H1 (cell line): Measurements from ENCODE around the gene VPS18. TPM values are rescaled to one million over a fixed set of nuclear protein-coding genes. Genes with fewer than 3 reads are reported as not detected.

Experiments used
- CEBPB ChIP-seq: IDR thresholded peaks from 2 replicates; pipeline ENCODE4 v1.6.1; 2012; ENCODE audit warnings: low read depth, low read length
- GABPA ChIP-seq: IDR thresholded peaks from 2 replicates; pipeline ENCODE4 v1.6.1; 2011; ENCODE audit warnings: mild to moderate bottlenecking, low read length, moderate library complexity, borderline replicate concordance; ENCODE audit not compliant: insufficient read depth
- GTF2F1 ChIP-seq: IDR thresholded peaks from 2 replicates; pipeline ENCODE4 v1.6.1; 2012; ENCODE audit warnings: low read depth, low read length, improper control_type of control experiment, borderline replicate concordance
- KDM1A ChIP-seq: fragments of 200-600, 300-600 bp; sonication (generic); IDR thresholded peaks from 2 replicates; pipeline ENCODE4 v1.7.1; 2016; ENCODE audit warnings: mild to moderate bottlenecking, low read length, borderline replicate concordance
- RNF2 ChIP-seq: fragments of 200-900, 300-1000 bp; sonication (generic); IDR thresholded peaks from 2 replicates; pipeline ENCODE4 v1.7.1; 2016; ENCODE audit warnings: borderline replicate concordance, low read depth, mild to moderate bottlenecking, antibody characterized with exemption, low read length; ENCODE audit not compliant: poor library complexity, severe bottlenecking; ENCODE audit errors: missing control alignments
- SIRT6 ChIP-seq: IDR thresholded peaks from one replicate; pipeline ENCODE4 v1.7.1; 2012; ENCODE audit warnings: low read length, inconsistent platforms
- polyA plus RNA-seq, 7 experiments: library from polyadenylated mRNA; depleted of rRNA in 3 of 7; stranded (reverse) in 5 of 7; unstranded in 2 of 7; fragments of >200 nt in 5 of 7; fragments of 200-250 nt in 2 of 7; gene quantifications; 1 replicate in 5 of 7; 2 replicates in 1 of 7; 4 replicates in 1 of 7; pipeline versions ENCODE4 v1.2.1 to v1.2.3, GENCODE V29; 2011 to 2013; ENCODE audit warnings: missing spikeins in 2 of 7, mixed read lengths in 2 of 7
- total RNA-seq: library from RNA; stranded (reverse); fragmentation: NEBNext Ultra II Directional; extraction: Animal tissue kit (Norgen Biotek cat#: 25700); gene quantifications from 2 replicates; pipeline ENCODE4 v1.2.1, GENCODE V29; 2021
- TF ChIP-seq, protein P1 (sequence below): IDR thresholded peaks from 2 replicates; pipeline ENCODE4 v1.6.1; 2012; ENCODE audit warnings: inconsistent platforms

VPS18 gene
- total and polyA plus RNA-seq, 2 of the 8 experiments (the other 6 are each of a cell fraction or from before 2014, with no cell fraction given): 28.9 to 32.7 TPM

DNA sequence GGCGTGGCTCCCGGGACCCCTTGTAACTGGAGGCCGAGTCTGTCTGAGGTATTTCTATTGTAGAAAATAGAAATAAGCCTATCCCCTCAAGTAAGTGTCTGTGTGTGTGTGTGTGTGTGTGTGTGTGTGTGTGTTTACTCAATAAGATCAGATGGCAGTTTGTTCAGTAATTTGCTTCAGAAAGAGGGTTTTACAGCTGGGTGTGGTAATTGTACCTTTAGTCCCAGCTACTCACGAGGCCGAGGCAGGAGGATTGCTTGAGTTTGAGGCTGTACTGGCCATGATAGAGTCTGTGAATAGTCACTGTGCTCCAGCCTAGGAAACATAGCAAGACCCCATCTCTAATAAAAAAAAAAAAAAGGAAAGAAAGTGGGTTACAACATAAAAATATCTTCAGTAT lies 41.7 kb upstream of the VPS18 start (continued):
- TF ChIP-seq SIRT6 (no peak), CEBPB (no peak), KDM1A (no peak), GTF2F1 (no peak), RNF2 (no peak), GABPA (no peak)
- TF ChIP-seq, protein P1, sequence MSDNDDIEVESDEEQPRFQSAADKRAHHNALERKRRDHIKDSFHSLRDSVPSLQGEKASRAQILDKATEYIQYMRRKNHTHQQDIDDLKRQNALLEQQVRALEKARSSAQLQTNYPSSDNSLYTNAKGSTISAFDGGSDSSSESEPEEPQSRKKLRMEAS: no peak
- TF ChIP-seq, all 59 proteins: peak for 0
